Measurements from ENCODE around the gene DOP1A.

The DOP1A gene

GRCh38 chr6:83108378-83108777 lies 40.9 kb downstream of the DOP1A start:
- TF ChIP-seq ZNF274 (IDR thresholded peaks at IDR 0.05; ENCODE audit: low read depth, low read length), result no peak
- no peak overlapping the region for H3K4me3 ChIP-seq (ENCODE audit: low read length)

GRCh38 chr6:83113258-83113657 lies 45.8 kb downstream of the DOP1A start:
- no peak overlapping the region for H3K4me3 ChIP-seq (ENCODE audit: low read length)
- no peak for TF ChIP-seq ZNF274 (IDR thresholded peaks at IDR 0.05; ENCODE audit: low read depth, low read length)

DNA sequence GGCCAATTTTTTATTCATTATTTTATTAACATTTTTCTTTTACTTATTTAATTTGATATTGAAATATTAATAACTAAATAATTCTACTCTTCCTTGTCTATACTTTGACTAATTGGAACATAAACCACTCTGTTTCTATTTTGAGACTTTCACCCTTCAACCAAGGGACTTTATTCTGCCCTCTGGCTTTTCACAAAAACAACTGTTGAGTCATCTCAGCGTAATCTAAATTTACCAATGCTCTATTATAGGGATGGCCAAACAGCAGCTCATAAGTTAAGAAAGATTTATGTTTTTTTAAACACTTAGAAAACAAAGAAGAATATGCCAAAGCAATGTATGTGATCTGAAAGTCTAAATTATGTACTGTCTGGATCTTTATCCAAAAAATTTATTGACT lies 46.7 kb downstream of the DOP1A start:
- no peak overlapping the region for H3K4me3 ChIP-seq (ENCODE audit: low read length)
- no peak for TF ChIP-seq ZNF274 (IDR thresholded peaks at IDR 0.05; ENCODE audit: low read depth, low read length)

GRCh38 chr6:83117802-83118201 lies 50.3 kb downstream of the DOP1A start:
- TF ChIP-seq ZNF274 (IDR thresholded peaks at IDR 0.05; ENCODE audit: low read depth, low read length), result no peak
- no peak overlapping the region for H3K4me3 ChIP-seq (ENCODE audit: low read length)

GRCh38 chr6:83119742-83120300 lies 52.4 kb downstream of the DOP1A start:
- no peak overlapping the region for H3K4me3 ChIP-seq (ENCODE audit: low read length)
- no peak for TF ChIP-seq ZNF274 (IDR thresholded peaks at IDR 0.05; ENCODE audit: low read depth, low read length)

GRCh38 chr6:83124553-83124952 lies 57.1 kb downstream of the DOP1A start:
- H3K4me3 ChIP-seq (ENCODE audit: low read length), result no peak overlapping the region
- no peak for TF ChIP-seq ZNF274 (IDR thresholded peaks at IDR 0.05; ENCODE audit: low read depth, low read length)

GRCh38 chr6:83125425-83125824 lies 58.0 kb downstream of the DOP1A start:
- H3K4me3 ChIP-seq (ENCODE audit: low read length), result no peak overlapping the region
- TF ChIP-seq ZNF274 (IDR thresholded peaks at IDR 0.05; ENCODE audit: low read depth, low read length), result no peak

DNA sequence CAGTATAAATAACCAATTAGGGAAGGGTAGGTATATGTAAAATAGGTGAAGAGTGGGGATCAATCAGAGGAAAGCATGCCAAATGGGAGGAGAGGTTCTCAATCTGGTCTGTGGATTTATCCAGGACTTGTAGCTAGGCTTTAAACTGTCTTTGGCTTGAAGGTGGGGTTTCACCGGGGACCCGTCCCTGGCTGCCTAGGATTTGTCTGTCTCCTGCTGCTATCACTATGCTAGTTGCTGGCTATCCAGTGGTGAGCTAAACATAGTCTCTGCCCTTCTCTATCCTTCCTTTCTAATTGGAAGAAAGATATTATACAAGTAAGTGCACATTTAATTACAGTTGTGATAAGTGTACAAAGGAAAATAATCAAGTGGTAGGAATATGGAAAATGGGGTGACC lies 58.8 kb downstream of the DOP1A start:
- TF ChIP-seq ZNF274 (IDR thresholded peaks at IDR 0.05; ENCODE audit: low read depth, low read length), result no peak
- no peak overlapping the region for H3K4me3 ChIP-seq (ENCODE audit: low read length)

- no peak for TF ChIP-seq ZNF274 (IDR thresholded peaks at IDR 0.05; ENCODE audit: low read depth, low read length)
- no peak overlapping the region for H3K4me3 ChIP-seq (ENCODE audit: low read length)
Measured at GRCh38 chr6:83126807-83127206, 59.3 kb downstream of the DOP1A start.

- H3K4me3 ChIP-seq (ENCODE audit: low read length), result no peak overlapping the region
- no peak for TF ChIP-seq ZNF274 (IDR thresholded peaks at IDR 0.05; ENCODE audit: low read depth, low read length)
Measured at GRCh38 chr6:83127258-83127657, 59.8 kb downstream of the DOP1A start.

GRCh38 chr6:83127976-83128375 lies 60.5 kb downstream of the DOP1A start:
- no peak overlapping the region for H3K4me3 ChIP-seq (ENCODE audit: low read length)
- TF ChIP-seq ZNF274 (IDR thresholded peaks at IDR 0.05; ENCODE audit: low read depth, low read length), result no peak

DNA sequence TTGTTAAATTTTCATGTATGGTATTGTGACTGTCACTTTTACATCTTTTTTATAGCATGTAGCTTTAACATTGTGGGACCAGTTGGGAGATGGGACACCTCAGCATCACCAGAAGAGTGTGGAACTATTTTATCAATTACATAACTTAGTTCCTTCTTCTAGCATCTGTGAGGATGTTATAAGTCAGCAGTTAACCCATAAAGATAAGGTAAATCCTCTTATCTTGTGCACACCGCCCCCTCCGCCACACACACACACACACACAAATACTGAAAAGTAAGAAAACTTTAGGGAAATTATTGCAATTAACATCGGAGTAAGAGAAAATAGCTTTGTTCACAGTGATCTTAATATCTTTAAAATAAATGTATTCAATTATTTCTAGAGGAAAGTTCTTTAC lies 64.7 kb downstream of the DOP1A start:
- H3K4me3 ChIP-seq (ENCODE audit: low read length), result no peak overlapping the region
- no peak for TF ChIP-seq ZNF274 (IDR thresholded peaks at IDR 0.05; ENCODE audit: low read depth, low read length)

GRCh38 chr6:83138118-83138722 lies 70.7 kb downstream of the DOP1A start:
- no peak for TF ChIP-seq ZNF274 (IDR thresholded peaks at IDR 0.05; ENCODE audit: low read depth, low read length)
- H3K4me3 ChIP-seq (ENCODE audit: low read length), result no peak overlapping the region

DNA sequence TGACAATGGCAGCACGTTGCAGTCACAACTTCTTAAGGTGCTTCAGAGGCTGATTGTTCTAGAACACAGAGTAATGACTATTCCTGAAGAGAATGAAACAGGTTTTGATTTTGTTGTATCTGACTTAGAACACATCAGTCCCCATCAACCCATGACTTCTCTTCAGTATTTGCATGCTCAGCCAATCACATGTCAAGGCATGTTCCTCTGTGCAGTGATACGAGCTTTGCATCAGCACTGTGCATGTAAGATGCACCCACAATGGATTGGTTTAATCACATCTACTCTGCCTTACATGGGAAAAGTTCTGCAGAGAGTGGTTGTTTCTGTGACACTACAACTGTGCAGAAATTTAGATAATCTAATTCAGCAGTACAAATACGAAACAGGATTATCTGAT lies 71.3 kb downstream of the DOP1A start:
- TF ChIP-seq ZNF274 (IDR thresholded peaks at IDR 0.05; ENCODE audit: low read depth, low read length), result no peak
- no peak overlapping the region for H3K4me3 ChIP-seq (ENCODE audit: low read length)

GRCh38 chr6:83151114-83151513 lies 83.6 kb downstream of the DOP1A start:
- no peak for TF ChIP-seq ZNF274 (IDR thresholded peaks at IDR 0.05; ENCODE audit: low read depth, low read length)
- no peak overlapping the region for H3K4me3 ChIP-seq (ENCODE audit: low read length)

DNA sequence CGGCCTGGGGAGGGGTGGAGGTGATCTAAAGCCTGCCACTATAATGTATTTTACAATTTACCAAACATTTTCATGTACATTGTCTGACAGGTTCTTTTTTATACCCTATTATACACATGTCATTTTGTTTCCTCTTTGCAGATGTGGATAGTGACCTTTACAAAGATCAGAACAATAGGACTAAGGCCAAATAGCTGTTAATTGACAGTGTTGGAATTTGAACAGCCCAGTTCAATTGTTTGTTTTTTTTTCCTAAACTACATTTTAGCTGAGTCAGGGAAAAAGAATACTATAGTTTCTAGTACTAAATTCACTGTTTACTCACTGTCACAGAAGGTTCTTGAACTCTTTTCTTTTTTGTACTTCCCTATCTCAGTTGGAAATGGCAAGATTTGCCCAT lies 85.4 kb downstream of the DOP1A start:
- no peak for TF ChIP-seq ZNF274 (IDR thresholded peaks at IDR 0.05; ENCODE audit: low read depth, low read length)
- H3K4me3 ChIP-seq (ENCODE audit: low read length), result no peak overlapping the region

Measured in GM08714 (cell line).